DMS153 treated with DMSO at 0.1 percent for 48 hours (cell line): ENCODE data around the gene GSTA2.
"Not testable (repeated sequence)": the region's sequence is repeated elsewhere in the genome, so short reads cannot be mapped to it uniquely, and the experiment has no call there.

ENCODE experiments used
- DNase-seq: peaks from one replicate; lab custom pipeline; 2025; ENCODE audit not compliant: unreplicated experiment; lab: John Stamatoyannopoulos, UW

The GSTA2 gene

DNA sequence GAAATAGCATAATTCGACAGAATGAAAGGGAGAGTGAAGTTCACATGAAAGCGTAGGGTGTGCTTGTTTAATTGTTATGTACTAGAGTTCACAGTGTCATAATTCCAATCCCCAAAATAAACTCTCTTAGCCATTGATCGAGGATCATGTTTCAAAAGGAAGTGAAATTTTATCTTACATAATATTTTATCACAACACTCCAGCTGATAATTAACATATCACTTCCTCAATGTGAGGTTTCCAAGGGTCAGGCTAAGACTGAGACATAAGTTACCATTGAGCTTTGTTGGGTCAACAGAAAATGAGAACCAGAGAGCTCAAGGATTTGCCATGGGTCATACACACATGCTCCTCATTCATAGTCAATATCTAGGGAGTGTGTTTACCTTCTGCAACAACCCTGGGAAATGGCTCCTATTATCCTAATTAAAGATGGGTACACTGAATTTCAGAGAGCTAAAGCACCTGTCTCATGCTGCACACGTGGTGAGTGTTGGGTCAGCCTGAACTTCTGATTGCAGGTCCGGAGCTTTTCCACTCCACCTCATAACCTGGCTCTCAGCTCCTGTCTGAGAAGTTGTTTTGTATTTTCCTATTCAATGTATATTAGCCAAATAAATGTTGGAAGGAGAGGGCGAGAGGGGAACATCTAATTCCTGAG, 3.0 kb downstream of the GSTA2 start:
- no peak for DNase-seq

DNA sequence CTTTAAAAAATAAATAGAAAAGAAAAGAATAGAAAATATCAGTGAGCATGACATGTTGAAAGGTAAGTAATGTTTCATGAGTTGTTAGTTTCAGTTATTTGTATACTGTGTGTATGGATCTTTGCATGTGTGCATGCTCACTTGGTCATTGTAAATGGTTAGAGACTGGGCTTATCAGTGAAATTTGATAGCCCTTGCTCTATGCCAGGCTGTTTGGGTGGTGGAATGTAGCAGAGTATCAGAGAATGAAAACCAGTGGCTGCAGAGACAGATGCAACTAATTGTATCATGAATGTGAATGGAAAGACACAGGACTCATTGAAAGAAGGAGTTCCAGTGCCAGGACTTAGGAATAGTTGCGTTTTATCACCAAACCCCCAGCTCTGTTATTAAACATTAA, 4.2 kb downstream of the GSTA2 start:
- DNase-seq = no peak

DNA sequence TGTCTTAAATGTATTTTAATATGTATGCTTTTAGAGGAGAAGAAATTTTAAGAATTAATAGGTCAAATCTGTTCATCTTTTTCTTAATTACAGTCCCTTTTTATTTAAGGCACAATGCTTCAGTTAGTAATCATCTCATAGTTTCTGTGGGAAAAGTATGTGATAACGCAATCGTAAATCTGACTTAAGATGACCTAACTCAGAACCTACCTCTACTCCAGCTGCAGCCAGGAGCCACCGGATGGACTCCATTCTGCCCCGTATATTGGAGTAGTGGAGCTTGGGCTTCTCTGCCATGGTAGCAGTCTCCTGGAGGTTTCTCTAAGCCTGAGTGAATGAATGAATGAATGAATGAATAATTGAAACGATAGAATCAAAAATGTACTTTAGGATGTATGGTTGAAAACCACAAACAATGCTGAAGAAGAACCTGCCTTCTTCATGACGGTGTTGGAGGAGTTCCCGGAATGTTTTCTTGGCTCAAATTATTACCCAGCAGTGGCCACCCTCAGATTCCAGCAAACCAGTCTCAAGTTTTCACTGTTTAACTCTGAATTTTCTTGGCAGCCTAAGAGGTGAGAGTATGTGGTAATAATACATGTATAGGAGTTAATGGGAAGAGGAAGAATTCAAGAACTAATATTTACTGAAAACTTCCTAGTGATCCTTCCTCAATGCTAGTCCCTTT, 5.5 kb downstream of the GSTA2 start:
- DNase-seq = not testable (repeated sequence)

DNA sequence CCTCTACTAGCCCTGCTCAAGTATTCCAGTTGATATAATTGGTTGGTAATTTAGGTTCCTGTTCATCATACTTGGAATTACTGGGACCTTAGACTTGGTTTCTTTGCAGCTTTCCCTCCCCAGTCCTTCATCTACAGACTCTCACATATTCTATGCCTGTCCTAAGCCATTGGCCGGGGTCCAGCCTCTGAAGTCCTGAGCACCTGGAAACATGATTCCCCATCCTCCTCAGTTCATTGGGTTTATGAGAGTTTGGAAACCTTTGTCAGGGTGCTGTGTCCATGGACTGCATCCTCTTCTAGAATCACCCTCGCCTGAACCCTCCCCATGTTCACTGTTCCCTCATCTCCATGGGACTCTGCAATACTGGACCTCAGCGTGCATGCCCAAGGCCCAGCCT, 8.8 kb downstream of the GSTA2 start:
- DNase-seq = no peak

DNA sequence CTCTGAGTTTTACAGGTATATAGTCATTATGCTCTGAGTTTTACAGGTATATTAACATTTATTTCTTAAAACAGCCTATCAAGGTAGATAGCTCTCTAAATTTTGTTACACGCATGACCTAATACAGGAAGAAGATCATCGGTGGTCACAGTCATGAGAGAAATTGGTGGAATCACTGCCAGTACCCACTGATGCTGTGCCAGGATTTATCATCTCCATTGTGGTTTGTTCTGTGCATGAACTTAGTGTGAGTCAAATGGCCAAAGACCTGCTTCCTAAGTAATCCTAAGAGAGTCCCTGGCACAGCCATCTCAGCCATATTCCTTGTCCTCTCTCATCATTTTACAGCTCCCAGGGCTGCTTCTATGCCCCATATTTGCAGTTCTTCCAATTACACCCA, 10.1 kb downstream of the GSTA2 start:
- not testable (repeated sequence) for DNase-seq

DNA sequence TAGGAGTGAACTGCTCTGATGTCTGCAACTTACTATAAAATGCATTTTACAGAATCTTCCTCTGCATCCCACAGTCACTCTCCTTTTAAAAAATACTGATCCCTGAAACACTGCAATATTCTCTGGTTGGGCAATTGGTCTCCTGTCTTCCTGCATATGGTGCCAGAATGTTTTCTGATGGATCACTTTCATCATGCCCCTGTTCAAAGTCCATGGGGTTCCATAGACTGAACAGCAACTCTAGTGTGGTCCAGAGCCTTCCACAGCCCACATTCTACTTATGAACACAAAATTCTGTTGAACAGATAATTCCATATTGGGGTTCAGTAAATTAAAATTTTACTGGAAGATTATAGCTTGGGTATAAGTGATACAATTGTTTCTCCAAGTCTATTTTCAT, 11.0 kb downstream of the GSTA2 start:
- DNase-seq = no peak

DNA sequence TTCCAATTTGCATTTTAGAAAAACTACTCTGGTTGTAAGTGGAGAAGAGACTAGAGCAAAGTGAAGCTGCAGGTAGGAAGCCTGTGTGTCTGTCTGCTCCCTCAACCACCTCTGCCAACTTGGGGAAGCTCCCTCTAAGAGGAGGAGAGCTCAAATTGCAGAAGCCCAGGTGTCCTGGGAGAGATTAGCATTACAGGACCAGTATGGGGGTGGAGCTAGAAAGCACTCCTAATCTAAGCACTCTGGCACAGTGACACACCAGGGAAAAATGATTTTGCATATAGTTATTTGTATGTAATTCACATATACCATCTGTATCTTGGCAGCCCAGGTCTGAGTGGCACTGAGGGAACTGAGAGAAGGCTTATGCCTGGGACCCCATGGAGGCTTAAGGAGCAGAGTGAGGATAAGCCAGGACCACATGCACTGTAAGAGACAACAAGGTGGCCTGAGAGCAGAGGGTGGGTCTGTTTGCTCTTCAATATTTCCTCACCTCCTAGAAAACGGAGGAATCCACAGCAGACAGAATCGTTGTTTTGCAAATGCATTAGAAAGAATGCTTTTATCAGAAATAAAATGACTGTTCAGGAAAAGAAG, 13.6 kb downstream of the GSTA2 start:
- no peak for DNase-seq

DNA sequence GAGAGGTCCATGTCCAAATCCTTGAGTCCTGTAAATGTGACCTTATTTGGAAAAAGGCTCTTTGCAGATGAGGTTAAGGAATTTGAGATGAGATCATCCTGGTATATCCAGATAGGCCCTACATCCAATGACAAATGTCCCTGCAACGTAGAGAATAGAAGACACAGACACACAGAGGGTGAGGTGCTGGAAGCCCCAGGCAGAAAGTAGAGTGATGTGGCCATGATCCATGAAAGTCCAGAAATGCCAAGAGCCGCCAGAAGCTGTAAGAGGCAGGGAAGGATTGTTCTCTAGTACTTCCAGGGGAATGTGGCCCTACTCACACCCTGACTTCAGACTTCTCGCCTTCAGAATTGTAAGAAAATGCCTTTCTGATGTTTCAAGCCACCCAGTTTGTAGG, 16.0 kb downstream of the GSTA2 start:
- DNase-seq = not testable (repeated sequence)

DNA sequence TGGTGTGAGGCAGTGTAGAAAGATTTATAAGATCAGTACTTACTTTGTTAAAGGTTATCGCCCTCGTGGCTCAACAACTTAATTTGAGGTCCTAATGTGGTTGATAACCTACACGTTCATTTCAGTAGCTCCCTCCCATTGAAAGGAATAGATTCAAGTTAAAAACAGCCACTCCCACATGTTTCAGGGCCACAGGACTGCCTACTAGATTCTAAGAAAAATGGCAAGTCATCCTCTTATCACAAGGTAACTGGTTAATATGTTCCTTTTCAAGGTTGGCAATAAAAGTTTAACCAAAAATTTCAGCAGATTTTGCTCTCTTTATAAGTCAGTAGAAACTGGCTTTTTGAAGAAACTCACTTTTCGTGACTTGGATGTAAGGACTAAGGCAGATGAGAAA, 17.1 kb downstream of the GSTA2 start:
- DNase-seq = no peak

DNA sequence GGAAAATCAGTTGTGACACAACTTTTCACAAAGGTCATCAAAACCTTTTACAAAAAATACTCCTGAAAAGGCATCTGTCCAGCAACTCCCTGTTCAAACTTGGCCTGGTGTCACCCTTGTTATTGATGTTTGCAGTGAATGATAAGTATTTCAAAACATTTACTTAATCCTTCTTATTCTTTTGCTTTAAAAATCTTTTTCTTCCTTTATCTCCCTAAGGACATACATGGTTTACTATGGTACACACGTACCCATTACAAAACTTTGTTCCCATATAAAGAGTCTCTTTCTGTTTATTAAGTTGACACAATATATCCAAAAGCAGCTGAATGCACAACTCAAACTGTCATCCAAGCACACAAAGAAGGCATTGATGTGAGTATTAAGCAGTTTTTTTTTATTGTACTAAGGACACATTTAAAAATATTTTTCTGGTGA, 17.5 kb downstream of the GSTA2 start:
- DNase-seq = no peak

DNA sequence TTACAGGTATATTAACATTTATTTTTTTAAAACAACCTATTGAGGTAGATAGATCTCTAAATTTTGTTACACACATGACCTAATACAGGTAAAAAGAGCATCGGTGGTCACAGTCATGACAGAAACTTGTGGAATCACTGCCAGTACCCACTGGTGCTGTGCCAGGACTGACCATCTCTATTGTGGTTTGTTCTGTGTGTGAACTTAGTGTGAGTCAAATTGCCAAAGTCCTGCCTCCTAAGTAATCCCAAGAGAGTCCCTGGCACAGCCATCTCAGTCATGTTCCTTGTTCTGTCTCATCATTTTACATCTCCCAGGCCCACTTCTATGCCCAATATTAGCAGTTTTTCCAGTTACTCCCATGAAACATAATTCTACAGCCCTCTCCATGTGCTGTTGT, 21.4 kb downstream of the GSTA2 start:
- no peak for DNase-seq

DNA sequence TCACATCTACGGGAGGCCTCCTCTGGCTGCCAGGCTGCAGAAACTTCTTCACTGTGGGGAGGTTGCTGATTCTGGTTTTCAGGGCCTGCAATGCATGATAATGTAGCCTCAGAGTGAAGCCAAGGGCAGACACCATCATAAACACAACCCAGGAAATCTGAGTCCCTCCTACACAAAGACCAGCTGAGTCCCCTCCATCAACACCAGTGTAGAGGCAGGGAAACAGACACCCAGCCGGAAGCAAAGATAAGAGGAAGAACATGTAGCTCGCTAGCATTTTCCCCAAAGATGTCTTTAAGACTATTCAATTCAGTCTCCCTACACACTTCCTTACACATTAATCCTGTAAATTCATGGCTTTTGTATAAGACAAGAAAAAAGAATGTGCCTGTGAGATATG, 23.6 kb downstream of the GSTA2 start:
- DNase-seq = no peak

DNA sequence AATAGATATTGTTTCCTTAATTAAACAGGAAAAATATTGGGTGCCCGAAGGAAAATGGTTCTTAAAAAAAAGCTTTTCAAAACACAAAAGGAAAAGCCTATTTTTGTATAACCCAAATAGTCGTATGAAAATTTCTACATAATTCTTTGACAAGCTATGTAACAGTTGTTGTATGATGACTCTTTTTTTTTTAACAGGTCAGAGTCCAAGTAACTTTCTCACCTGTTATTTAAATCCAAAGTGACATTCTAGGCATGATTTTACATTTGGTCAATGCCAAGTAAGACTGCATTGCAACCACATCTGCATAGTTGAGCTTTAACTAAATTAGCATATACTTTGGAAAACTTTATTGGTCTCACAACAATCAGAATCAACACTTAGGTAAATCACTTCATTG, 24.1 kb downstream of the GSTA2 start:
- DNase-seq = no peak

DNA sequence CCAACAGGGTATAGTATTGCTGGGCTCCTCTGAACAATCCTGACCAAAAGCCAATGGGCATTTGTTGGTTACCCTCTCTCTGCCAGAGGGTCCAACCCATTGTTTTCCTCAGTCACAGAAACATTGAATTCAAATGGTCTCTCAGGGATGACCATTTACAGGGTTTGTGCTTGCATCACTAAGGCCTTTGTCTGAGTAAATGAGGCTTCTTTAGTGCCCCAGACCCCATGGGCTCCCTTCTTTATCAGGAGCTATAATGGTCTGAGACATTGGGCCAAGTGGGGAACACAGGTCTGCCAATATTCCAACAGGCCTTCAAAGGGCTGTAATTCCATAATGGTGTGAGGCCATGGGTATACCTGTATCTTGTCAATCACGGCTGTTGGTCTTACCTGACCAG, 27.1 kb downstream of the GSTA2 start:
- DNase-seq = no peak

DNA sequence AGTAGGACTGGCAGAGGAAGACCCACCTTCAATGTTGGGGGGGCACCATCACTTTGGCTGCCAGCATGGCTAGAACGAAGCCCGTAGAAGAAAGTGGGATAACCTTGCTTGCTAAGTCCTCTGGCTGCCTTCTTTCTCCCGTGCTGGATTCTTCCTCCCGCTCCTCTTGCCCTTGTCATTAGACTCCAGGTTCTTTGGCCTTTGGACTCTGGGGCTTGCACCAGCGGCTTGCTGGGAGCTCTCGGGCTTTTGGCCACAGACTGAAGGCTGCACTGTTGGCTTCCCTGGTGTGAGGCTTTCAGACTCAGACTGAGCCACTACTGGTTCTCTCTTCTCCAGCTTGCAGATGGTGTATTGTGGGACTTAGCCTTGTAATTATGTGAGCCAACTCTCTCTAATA, 28.2 kb downstream of the GSTA2 start:
- no peak for DNase-seq

DNA sequence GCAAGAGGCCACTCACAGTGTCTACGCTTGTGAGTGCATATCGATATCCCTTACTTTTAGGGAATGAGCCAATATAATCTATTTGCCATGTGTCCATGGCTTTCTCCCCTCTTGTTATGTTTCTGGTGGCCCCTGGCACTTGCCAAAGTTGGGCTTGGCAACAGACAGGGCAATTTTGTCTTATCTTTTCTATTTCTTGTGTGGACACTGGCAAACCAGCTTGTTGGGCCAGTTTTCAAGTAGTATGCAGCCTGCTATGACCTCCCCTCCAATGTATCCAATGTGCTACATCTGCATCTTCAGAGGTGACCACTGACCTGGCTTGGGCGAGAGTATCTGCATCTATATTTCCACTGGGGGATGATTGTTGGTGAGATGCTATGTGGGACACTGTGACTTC, 29.2 kb downstream of the GSTA2 start:
- DNase-seq = no peak

DNA sequence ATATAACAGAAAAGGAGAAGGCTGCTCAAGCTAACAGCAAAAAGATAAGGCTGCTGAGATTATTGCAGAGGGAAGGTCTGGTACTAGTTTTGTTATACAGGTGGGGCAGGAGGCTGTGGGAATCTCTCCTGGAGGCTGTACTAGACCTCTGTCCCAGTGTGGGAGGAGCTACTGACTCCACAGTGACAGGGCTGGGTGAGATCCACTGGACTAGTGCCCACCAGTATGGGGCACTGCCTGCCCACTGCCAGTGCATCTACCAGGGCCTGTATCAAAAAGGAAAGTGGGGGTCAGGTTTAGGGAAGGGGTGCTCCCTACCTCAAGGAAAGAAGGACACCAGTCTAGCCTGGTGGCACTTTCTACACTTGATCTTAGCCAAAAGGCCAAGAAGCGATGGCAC, 30.1 kb downstream of the GSTA2 start:
- no peak for DNase-seq

DNA sequence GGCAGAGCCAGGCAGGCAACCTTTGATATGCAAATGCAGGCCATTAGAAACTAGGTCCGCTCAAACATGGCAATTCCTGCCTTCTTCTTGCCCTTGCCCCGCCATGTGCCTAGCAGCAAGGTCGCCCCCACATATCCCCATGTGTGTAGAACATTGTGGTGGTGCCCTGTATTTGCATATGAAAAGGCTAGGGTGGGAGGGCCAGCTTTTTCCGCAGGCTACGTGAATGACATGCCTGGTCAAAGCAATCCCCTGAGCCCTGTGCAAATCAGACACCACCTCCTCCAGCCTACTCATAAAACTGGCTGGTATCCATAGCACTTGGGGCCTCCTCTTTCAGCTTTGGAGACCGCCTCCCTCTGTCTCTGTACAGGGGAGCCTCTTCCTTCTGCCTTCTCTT, 31.6 kb downstream of the GSTA2 start:
- DNase-seq = no peak

DNA sequence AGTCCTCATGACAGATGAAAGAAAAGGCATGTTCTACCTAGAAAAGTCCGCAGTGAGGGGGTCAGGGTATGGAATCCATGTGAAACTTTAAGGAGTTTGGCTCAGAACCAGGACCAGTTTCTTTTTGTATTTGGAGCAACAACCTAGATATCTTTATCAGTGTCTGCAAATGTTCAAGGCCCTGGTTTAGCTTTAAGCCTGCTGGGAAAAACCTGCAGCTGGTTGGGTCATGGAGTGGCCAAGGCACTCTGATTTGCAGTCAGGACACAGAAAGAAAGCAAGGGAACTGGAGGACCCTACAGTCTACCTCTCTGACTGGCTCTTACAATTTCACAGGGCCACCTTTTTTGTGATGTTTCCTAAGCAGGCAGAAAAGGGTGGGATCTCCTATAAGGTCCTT, 33.7 kb downstream of the GSTA2 start:
- DNase-seq = no peak

DNA sequence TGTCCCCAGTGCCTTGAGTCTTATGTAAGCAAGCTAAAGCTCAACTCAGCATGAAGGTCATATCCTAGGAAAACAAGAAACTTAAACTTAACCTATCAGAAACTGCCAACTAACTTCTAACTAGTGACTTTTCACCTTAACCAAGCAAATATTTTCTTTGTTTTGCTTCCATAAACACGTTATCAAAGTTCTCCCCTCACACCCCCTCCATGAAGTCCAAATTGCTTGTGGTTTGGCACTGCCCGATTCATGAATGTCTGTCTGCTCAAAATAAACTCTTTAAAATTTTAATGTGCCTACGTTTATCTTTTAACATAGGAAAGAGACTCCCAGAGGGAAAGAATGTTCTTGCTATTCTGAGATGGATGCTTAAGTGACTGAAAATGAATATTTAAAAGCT, 34.9 kb downstream of the GSTA2 start:
- no peak for DNase-seq

DNA sequence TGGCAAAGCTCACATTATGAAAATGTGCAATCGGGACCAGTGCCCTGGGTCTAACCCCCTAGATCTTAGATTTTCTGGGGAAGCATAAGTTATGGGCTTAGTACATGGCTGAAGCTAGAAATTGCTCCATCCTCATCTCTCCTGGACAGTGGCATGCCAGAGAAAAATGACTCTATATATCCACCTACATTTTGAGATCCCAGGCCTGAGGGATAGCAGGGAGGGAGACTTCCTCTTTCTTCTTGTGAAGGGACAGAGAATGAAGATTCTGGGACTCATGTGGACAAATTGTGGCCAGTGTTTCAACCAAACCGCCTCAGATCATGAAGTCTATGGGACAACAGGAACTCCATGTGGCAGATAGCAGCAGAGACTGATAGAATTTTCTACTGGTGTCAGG, 35.4 kb downstream of the GSTA2 start:
- DNase-seq = no peak

DNA sequence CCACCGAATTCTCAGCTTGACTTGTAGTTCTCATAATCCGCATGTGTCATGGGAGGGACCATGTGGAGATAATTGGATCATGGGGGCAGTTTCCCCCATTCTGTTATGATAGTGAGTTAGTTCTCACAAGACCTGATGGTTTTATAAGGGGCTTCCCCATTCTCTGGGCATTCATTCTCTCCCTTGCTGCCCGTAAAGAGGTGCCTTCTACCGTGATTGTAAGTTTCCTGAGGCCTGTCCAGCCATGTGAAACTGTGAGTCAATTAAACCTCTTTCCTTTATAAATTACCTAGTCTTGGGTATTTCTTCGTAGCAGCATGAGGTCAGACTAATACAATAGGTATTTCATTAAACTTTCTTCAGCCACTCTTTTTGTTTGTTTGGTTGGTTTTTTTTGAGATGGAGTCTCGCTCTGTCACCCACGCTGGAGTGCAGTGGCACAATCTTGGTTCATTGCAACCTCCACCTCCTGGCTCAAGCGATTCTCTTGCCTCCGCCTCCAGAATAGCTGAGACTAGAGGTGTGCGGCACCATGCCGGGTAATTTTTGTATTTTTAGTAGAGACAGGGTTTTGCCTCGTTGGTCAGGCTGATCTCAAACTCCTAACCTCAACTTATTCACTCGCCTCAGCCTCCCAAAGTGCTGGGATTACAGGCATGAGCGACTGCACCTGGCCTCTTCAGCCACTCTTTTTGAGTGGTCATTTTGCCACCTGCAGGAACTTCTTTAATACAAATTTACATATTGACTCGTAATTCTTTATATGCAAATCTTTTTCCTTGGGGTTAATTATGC, 36.3 kb downstream of the GSTA2 start:
- DNase-seq = no peak
